Measurements from ENCODE around the gene COPE.

Gene COPE

GRCh38 chr19:18900700-18901481 lies 18.3 kb downstream of the COPE start:
- H3K4me3 ChIP-seq (ENCODE audit: low read depth, low read length), result no peak overlapping the region
- no peak for TF ChIP-seq CTCF (IDR thresholded peaks at IDR 0.05; ENCODE audit: low read depth, low read length)

GRCh38 chr19:18899624-18900560 lies 19.3 kb downstream of the COPE start:
- TF ChIP-seq CTCF (IDR thresholded peaks at IDR 0.05; ENCODE audit: low read depth, low read length), result no peak
- no peak overlapping the region for H3K4me3 ChIP-seq (ENCODE audit: low read depth, low read length)

GRCh38 chr19:18898607-18899408 lies 20.4 kb downstream of the COPE start:
- no peak for TF ChIP-seq CTCF (IDR thresholded peaks at IDR 0.05; ENCODE audit: low read depth, low read length)
- no peak overlapping the region for H3K4me3 ChIP-seq (ENCODE audit: low read depth, low read length)

- TF ChIP-seq CTCF (IDR thresholded peaks at IDR 0.05; ENCODE audit: low read depth, low read length), result no peak
Observed at GRCh38 chr19:18898081-18898606, 21.0 kb downstream of the COPE start.

GRCh38 chr19:18897094-18898029 lies 21.8 kb downstream of the COPE start:
- no peak overlapping the region for H3K4me3 ChIP-seq (ENCODE audit: low read depth, low read length)
- TF ChIP-seq CTCF (IDR thresholded peaks at IDR 0.05; ENCODE audit: low read depth, low read length), result no peak

More at GRCh38 chr19:18898081-18898606, 21.0 kb downstream of the COPE start:
- no peak overlapping the region for H3K4me3 ChIP-seq (ENCODE audit: low read depth, low read length)

- H3K4me3 ChIP-seq (ENCODE audit: low read depth, low read length), result no peak overlapping the region
- no peak for TF ChIP-seq CTCF (IDR thresholded peaks at IDR 0.05; ENCODE audit: low read depth, low read length)
Observed at GRCh38 chr19:18896421-18896841, 22.8 kb downstream of the COPE start.

All from WI38 (cell line).